ENCODE measurements around the gene PPP1CA. TPM values are rescaled to one million over a fixed set of nuclear protein-coding genes. Genes with fewer than 3 reads are reported as not detected.

Gene PPP1CA
- total RNA-seq, 1 experiment from 2014 or later = 238 TPM

- no peaks in the 10 kb centered on the region for H3K9me3 ChIP-seq (ENCODE audit: control insufficient read depth in 1 of 2, insufficient read depth in 1 of 2, low read depth in 1 of 2, low read length in 2 of 2)
- ATAC-seq (no peak), DNase-seq (ENCODE audit: low read depth, low spot score) (no peak)
- no peak overlapping the region for H3K4me3 ChIP-seq (replicated peaks in 1 of 2; ENCODE audit: low read depth in 1 of 2, low read length in 2 of 2)
- no peak overlapping the region for H3K4me2 ChIP-seq (ENCODE audit: low read length)
- H3K79me2 ChIP-seq (ENCODE audit: insufficient read depth, low read length) = peaks cover 7% of the 10 kb centered on the region; the same call in 1 of the 2 replicates
- intact Hi-C loops (cut with micrococcal nuclease) = no loop called here
- POLR2A ChIA-PET = no interaction called here
- no peak overlapping the region for H3K9ac ChIP-seq (ENCODE audit: low read length)
- peaks cover 0 to 16% of the 10 kb centered on the region in 2 experiments; a peak in 3 of 4 replicates for H3K4me1 ChIP-seq (ENCODE audit: control insufficient read depth in 1 of 2, insufficient read depth in 2 of 2, low read length in 2 of 2)
- no TSS peak for BruUV-seq (replicated peaks)
- H3K27me3 ChIP-seq (ENCODE audit: insufficient read depth, low read length) = no peaks in the 10 kb centered on the region
- H4K20me1 ChIP-seq (ENCODE audit: insufficient read depth) = no peaks in the 10 kb centered on the region
- RAD21 ChIA-PET (ENCODE audit: low non-redundant PET in 1 of 2, low total read pairs in 2 of 2, uncharacterized antibody in 2 of 2, unreplicated experiment in 2 of 2) = no interaction called here
- H3K36me3 ChIP-seq (ENCODE audit: control insufficient read depth in 1 of 2, insufficient read depth in 2 of 2, low read length in 2 of 2) = peaks cover 10 to 17% of the 10 kb centered on the region in 2 experiments; a peak in 3 of 4 replicates
- H2AFZ ChIP-seq (ENCODE audit: low read depth, low read length, poor library complexity, severe bottlenecking) = no peak overlapping the region
- CTCF ChIA-PET = no interaction called here
- H3K27ac ChIP-seq (ENCODE audit: low read depth, low read length) = peak overlapping the region; percentile 1; the same call in 1 of the 2 replicates
- H3K9me2 ChIP-seq (ENCODE audit: insufficient read depth) = no peaks in the 10 kb centered on the region
- TF ChIP-seq FOSL1 (IDR thresholded peaks at IDR 0.05; ENCODE audit: low read depth) (no peak), RAD21 (IDR thresholded peaks at IDR 0.05; ENCODE audit: low read depth) (no peak), CEBPB (IDR thresholded peaks at IDR 0.05; ENCODE audit: low read depth) (no peak), ZBTB33 (IDR thresholded peaks at IDR 0.05; ENCODE audit: extremely low read depth, insufficient replicate concordance, low read length) (no peak), EZH2 (IDR thresholded peaks at IDR 0.05) (no peak), SP1 (IDR thresholded peaks at IDR 0.05; ENCODE audit: low read depth) (no peak), TCF7L2 (IDR thresholded peaks at IDR 0.05; ENCODE audit: borderline replicate concordance, extremely low read depth, insufficient read depth, insufficient read length) (no peak), MAX (IDR thresholded peaks at IDR 0.05) (no peak), SIN3A (IDR thresholded peaks at IDR 0.05; ENCODE audit: low read depth) (no peak), POLR2AphosphoS5 (IDR thresholded peaks at IDR 0.05; ENCODE audit: low read depth, low read length) (no peak), ZNF274 (IDR thresholded peaks at IDR 0.05; ENCODE audit: low read depth, low read length) (no peak), SRF (IDR thresholded peaks at IDR 0.05; ENCODE audit: low read depth) (no peak), EZH2phosphoT487 (IDR thresholded peaks at IDR 0.05; ENCODE audit: borderline replicate concordance) (no peak), JUND (IDR thresholded peaks at IDR 0.05) (no peak), CTCF (IDR thresholded peaks at IDR 0.05 in 2 of 3, conservative IDR thresholded peaks at IDR 0.05 in 1 of 3; ENCODE audit: borderline replicate concordance in 1 of 3, insufficient read depth in 1 of 3, low read depth in 2 of 3, low read length in 2 of 3) (no peak), CBX3 (IDR thresholded peaks at IDR 0.05; ENCODE audit: low read depth) (no peak)
These were observed 33.5 kb upstream of the PPP1CA start for GRCh38 chr11:67435031-67435726.
